Kidney tubule cell (primary cell): ENCODE results near the gene MYL11.
"Not testable (repeated sequence)": the region's sequence is repeated elsewhere in the genome, so short reads cannot be mapped to it uniquely, and the experiment has no call there.

ENCODE experiments used
- DNase-seq: peaks from one replicate; pipeline ENCODE4 v3.0.0-alpha.2; 2018; ENCODE audit warnings: low spot score

The MYL11 gene

DNA sequence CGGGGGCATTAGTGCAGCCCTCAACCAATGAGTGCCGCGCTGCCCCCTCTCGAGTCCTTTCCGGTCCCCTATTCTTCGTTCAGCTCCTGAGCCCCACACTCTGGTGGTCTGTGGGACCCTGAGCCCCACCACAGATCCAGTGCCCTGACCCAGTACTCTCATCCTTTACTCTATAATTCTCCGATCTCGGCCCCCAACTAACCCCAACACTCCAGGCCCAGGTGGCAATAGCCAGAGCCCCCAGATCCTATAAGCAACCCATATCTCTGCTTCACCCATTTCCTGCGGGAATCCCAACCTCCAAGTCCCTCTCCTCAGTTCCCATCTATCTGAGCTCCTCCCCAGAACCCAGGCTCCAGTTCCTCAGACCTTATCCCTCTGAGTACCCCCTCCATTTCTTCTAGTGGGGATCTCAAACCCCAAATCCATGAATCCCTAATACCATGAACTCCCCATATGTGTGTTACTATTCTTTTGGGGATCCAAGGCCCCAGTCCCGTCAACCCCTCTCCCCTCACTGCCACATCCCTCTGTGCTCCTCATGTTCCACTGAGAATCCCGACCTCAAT is 3.3 kb upstream of the MYL11 start:
- DNase-seq: no peak

DNA sequence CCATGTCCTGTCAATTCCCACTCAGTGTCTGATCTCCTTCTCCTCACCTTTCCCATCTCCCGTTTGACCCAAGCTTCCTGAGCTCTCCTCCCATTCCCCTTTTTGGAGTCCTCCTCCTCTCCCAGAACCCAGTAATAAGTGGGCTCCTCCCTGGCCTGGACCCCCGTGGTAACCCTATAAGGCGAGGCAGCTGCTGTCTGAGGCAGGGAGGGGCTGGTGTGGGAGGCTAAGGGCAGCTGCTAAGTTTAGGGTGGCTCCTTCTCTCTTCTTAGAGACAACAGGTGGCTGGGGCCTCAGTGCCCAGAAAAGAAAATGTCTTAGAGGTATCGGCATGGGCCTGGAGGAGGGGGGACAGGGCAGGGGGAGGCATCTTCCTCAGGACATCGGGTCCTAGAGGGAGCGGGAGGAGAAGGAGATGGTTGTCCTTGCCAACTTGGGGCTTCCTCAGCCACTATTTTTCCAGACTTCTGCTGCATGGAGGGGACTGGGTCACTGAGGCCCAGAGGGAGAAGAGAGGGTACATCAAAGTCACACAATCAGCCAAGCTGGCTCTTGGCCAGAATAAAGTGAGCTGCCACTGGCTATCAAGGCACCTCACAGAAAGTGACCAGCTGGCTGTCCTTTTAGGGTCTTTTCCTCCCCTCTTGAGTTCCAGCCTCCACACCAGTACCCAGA is 2.4 kb upstream of the MYL11 start:
- DNase-seq: no peak

DNA sequence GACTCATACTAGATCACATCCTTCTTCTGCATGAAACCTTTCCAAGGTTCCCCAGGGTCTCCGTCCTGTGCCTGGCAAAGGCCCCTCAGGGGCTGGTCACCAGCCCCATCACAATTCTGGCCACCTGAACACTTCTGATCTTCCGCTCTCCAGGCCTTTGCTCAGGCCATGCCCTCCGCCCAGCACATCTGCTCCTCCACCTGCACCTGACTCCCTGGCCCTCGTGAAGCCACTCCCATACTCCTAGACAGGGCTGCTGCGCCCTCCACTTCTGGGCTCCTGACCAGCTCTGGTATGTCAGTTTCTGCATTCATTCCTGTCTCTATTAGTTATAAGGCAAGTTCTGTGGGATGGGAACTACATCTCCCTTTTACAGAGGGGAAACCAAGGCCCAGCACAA is 1.9 kb upstream of the MYL11 start:
- DNase-seq: no peak

DNA sequence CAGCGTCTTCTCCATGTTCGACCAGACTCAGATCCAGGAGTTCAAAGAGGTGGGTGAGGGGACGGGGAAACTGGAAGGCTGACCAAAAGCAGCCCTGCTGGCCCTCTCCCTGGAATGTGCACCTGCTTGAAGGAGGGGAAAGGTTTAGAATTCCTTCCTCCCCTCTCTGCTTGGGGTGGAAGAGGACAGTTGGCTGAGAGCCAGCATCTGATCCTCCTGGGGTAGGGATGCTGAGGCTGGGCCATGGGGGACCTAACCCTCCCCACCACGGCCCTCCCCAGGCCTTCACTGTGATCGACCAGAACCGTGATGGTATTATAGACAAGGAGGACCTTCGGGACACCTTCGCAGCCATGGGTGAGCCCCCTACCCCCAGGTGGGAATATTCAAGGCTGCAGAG is 1.3 kb downstream of the MYL11 start:
- no peak for DNase-seq

DNA sequence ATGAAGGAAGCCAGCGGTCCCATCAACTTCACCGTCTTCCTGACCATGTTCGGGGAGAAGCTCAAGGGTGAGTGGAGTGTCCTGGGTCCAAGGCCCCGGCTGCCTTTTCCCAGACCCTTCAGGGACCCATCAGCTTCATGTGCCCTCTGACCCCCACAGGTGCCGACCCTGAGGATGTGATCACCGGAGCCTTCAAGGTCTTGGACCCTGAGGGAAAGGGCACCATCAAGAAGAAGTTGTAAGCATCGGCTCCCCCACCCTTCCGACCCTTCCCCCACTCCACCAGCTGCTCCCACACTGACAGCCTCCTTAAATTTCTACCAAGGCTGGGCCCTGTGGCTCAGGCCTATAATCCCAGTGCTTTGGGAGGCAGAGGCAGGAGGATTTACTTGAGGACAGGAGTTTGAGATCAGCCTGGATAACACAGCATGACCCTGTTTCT is 1.9 kb downstream of the MYL11 start:
- no peak for DNase-seq

DNA sequence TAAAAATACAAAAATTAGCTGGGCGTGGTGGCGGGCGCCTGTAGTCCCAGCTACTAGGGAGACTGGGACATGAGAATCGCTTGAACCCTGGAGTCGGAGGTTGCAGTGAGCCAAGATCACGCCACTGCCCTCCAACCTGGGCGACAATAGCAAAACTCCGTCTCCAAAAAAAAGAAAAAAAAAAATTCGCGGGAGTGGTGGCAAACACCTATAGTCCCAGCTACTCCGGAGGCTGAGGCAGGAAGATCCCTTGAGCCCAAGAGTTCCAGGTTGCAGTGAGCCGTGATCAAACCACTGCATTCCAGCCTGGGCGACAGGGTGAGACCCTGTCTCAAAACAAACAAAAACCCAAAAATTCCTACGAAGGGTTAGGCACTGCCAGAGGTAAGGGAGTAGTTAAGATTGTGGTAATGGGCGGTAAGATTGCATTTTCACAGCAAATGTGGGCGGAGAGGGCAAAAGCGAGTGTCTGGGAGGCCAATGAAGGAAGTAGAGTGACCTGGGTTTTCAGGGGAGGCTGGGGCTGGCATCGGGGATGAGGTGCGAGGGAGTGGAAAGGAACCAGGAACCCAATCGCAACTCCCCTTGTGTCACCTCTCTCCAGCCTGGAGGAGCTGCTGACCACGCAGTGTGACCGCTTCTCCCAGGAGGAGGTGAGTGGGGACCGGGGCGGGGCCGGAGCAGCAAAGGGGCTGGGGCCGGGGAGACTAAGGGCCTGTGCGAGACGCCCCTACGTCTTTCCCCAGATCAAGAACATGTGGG is 2.6 kb downstream of the MYL11 start:
- no peak for DNase-seq

DNA sequence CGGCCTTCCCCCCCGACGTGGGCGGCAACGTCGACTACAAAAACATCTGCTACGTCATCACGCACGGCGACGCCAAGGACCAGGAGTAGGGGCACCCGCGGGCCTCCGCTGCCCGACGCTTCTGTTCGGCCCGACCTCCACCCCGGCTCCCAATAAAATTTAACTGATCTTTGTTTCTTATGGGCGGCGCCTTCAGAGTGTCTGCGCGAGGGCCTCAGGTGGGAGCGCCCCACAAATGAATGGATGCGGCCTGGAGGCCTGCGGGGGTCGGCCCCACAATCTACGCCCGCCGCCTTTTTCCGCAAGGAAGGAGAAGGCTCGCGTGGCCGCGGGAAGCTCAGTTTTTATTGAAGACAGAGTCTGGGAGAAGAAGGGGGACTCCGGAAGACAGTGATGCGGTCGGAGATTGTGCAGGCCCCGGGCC is 3.2 kb downstream of the MYL11 start:
- peak; percentile 88 for DNase-seq

DNA sequence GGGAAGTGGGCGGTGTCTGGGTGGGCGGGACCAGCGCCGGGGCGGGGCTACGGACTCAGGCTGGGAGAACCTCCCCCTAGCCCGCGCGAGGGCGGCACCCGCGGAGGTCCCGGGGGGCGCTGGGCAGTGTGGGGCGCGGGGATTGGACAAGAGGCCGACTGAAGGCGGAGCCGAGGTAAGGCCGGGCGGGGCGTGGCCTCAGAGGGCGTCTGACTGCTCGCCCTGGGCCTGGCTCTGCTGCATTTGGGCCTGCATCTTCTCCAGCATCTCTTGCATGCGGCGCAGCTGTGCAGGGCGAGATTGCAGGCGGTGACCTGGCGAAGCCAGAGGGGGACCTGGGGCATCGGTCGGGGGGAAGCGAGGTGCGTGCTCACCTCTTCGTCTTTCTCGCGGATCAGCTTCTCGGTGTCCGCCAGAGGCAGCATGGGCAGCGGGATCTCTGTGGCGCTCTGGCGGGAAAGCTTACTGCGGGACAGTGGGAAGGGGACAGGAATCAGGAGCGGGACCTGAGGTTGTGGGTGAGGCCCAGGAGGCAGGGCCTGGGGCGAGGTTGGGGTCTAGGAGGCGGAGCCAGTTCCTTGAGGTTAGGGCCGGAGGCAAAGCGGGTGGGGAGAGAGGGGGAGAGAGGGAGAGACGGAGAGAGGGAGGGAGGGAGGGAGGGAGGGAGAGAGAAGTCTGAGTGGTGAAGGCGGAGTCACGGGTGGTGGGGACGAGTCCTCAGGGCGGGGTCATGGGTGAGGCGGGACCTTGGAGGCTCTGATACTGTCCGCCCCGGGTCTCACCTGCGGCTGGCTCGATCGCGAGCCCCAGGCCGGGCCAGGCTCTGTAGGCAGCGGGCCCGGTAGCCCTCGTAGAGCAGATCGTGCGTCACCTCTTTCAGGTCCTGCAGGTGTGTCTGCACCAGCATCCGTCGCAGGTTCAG is 3.9 kb downstream of the MYL11 start:
- DNase-seq: peak; percentile 98

DNA sequence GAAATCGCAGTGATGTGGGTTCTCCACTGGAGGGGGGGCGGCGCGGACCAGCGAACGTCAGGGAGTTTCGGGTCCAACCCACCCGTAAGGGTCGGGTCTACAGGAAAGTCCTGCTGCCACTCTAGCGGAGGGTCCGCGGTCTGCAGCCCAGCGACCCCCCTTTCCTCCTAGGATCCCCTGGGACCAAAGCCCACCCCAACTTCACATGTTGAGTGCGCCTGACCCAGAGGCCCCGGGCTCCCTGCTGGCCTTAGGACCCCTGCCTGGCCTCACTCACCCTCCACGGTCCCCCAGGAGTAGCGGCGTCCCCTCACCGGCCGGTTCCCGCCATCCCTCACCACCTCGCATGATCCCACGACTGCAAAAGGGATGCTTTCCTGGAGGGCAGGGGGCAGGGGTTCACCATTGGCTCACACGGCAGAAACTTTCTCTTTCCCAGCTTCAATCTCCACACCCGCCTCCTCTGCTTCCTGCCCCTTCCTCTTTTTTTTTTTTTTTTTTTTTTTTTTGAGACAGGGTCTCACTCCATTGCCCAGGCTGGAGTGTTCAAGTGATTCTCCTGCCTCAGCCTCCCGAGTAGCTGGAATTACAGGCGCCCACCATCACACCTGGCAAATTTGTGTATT is 4.7 kb downstream of the MYL11 start:
- no peak for DNase-seq

DNA sequence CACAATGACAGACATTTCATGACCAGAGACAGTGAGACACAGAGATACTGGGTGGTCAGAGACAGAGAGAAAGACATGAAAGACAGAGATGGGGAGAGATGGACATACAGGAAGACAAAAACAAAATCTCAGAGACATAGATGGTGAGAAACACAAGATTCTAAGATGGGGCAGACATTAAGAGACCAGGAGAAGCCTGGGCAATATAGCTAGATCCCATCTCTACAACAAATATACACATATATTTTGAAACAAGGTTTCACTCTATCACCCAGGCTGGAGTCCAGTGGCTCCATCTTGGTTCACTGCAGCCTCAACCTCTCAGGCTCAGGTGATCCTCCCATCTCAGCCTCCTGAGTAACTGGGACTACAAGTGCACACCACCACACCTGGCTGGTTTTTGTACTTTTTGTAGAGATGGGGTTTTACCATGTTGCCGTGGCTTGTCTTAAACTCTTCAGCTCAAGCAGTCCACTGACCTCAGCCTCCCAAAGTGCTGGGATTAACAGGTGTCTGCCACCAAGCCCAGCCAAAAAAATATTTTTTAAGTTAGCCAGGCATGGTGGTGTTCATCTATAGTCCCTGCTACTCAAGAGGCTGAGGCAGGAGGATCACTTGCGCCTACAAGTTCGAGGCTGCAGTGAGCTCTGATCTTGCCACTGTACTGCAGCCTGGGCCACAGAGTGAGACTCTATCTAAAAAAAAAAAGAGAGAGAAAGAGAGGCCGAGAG is 5.6 kb downstream of the MYL11 start:
- no peak for DNase-seq

DNA sequence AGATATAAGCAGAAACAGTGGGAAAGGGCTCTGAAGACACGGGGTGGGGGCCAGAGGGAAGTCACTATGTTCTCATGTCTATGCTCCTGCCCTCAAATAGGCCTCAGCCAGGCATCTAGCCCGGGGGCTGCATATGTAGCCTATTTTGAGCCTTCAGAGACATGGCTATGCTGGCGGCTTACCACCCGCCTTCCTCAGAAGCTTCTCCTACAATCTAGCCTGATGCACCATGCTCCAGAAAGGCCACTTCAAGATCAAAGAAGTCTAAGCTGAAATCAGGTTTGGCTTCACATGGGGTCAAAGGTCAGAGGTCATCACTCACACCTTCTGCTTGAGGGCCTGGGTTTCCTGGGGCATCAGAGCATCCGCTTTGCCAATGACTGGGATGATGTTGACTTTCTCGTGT is 6.2 kb downstream of the MYL11 start:
- no peak for DNase-seq

DNA sequence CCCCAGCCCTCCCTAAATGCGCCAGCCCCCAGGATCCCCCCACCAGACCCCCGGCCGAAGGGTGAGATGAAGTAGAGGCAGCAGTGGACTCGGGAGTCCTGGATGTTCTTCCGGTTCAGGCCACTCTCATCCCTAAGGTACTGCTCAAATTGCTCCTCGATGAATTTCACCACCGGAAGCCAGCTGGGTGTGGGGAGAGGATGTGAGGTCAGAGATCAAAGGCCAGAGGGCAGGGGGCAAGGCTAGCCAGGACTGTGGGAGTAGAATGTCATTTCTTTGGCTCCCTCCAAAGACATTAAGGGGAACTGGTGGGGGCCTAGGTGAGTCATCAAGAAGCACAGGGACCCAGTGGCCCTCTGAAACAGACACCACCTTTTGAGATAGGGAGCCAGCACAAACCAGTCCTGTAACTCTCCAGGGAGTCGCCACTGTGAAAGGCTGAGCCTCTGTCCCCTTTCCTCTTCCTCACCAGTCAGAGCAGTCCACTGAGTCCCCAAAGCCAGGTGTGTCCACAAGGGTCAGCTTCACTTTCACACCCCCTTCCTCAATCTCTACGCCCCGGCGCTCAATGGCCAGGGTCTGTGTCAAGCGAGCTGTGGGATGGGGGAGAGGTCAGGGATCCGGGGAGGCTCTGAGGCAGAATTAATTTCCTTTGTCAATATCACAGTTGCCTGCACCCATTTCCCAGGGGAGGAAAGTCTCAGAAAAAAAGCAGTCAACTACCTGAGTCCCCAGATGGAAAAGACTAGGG is 6.9 kb downstream of the MYL11 start:
- DNase-seq: no peak

DNA sequence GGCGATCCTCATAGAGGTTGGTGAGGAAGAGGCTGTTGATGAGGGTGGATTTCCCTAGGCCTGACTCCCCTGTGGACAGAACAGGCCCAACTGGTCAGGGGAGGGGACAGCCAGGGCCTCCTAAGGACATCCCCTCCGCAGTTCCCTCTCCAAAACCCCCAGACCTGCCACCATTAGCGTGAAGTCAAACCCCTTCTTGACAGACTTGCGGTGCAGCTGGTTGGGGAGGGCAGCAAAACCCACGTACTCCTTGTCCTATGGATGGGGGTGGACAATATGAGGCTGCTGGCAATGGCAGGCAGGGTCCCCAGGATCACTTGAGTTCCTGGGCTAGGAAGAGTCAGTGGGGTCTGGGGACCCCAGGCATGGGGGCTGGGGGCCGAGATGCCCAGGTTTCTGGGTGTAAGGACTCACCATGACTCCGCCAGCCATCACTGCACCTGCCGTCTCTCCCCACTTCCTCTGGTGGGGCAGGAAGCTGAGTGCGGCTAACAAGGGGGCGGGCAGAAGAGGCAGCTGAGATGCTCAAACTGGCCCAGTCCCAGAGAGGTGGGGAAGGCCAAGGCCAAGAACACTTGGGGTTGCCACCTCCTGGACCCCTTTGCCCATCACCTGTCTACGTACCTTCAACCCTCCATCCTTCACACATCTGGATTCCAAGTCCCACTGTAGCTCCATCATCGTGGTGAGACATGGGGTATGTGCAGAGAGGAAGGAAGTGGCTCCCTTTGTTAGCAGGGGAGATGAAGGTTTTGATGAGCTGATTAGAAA is 7.7 kb downstream of the MYL11 start, which contains the start of gene SEPTIN1:
SEPTIN1 (minus strand) TSS at position 451 of the 771 bp plus-strand sequence; CDS start at position 432, 19 bp downstream.
- DNase-seq: no peak

DNA sequence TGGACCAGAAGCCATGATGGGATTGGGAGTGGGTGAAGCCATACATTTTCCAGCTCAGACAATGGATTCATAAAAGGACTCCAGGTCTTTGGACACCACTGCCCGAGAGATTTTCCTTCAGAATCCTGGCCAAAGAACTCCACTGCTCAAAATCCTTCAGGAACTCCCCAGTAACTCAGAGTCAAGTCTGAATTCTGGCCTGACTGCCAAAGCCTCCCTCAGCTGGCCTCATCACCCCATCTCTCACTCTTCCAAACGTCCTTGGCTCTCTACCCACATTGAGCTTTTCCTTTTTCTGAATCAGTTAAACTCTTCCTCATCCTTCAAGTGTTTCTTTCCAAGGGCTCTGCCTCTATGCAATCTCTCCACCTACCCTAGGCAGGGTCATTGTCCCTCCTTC is 8.9 kb downstream of the MYL11 start:
- DNase-seq: no peak

DNA sequence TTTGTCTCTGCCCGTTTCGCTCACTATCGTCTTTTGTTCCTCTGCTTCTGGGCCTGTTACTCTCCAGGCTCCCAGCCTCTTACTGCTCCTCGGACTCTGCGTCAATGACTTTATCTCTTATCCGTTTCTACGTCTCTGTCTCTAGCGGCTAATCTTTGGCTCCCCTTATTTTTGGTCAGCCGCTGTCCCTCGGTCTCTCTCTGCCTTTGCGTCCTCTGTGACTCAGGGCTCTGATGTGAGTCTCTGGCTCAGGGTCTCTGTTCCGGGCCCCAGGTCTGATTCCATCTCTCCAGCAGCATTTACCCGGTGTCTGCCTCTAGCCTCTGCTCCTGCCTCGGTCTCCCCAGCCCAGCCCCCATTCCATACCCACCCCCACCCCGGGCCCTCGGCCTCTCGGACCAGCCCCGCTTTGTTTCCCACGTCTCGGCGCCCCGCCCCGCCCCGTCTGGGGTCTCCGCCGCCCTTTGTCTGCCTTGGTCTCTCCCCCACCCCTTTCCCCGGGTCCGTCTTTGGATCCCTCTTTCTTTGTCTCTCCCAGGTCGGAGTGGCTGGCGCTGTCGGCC is 20.1 kb downstream of the MYL11 start:
- peak; percentile 36 for DNase-seq

DNA sequence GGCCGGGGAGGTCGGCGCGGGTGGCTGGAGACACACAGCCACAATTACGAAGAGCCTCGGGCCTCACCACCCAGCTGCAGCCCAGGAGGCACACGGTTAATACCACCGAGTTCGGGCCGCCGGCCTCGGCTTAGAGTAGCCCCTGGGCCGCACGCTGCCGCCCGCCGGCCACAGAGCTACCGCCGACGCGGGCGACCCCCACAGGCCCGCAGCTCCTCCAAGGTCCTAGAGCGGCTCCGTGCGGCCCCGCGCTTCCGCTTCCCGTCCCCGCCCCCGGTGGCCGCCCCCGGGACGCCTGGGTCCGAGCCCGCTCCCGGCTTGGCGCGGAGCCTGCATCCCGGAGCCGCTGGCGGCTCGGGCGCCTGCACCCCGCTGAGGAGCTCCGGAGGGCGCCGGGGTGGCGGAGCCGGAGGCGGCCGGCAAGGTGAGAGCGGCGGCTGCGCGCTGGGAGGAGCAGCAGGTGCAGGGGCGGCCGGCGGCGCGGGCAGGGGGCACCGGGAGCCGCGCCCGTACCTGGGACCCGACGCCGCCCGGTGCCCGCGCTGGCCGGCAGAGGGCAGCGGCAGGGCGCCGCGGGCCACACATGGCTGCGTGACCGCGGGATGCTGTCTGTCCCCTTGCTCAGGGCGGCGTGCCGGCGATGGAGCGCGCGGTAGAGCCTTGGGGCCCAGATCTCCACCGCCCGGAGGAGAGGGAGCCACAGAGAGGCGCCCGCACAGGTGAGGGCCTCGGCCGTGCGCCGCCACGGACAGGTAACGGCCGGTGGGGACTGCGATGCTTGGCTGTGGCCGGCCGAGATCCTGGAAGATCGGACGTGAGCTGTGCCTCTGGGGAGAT is 20.8 kb downstream of the MYL11 start, which contains the start of gene ZNF48:
ZNF48 (plus strand) TSS at position 266 of the 837 bp plus-strand sequence; CDS start at position 641, 375 bp downstream.
- DNase-seq: peak; percentile 93

DNA sequence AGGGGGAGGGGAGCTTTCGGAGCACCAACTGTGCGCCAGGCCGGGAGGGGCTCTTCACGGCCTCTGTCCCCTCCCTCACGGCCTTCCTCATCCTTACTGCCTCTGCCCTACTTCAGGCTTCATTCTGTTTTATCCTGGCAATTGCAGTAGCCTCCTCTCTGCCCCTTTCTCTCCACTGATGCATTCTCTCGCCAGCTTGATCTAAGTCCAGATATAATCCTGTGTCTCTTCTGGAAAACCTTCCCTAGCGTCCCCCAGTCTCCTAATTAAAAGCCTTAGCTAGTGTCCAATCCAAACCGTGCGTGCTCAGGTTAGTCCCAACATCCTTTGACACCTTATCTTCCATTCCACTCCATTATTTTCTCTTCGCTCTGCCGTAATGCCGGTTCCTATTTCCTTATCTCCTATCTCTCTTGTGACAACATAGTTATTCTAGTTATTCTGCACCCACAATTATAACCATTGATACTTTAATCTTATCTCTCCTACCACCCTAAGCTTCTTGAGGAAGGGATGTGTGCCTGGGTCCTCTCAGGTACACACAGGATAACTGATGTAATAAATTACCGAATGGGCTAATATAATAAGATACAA is 21.5 kb downstream of the MYL11 start:
- DNase-seq: no peak

DNA sequence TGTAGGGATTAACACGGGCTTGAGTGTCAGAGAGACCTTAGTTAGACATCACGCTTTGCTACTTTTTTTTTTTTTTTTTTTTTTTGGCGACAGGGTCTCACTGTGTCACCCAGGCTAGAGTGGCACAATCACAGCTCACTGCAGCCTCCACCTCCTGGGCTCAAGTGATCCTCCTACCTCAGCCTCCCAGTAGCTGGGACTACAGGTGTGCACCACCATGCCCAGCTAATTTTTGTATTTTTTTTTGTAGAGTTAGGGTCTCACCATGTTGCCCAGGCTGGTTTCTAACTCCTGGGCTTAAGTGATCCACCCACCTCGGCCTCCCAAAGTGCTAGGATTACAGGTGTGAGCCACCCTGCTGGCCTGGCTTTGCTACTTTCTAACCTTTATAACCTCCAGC is 22.0 kb downstream of the MYL11 start:
- not testable (repeated sequence) for DNase-seq
